A172 (cell line): ENCODE measurements around the gene VPS26C. TPM values are rescaled to one million over a fixed set of nuclear protein-coding genes. Genes with fewer than 3 reads are reported as not detected.
"Not testable (repeated sequence)": the region's sequence is repeated elsewhere in the genome, so short reads cannot be mapped to it uniquely, and the experiment has no call there.

Experiments used
- DNase-seq: peaks from one replicate; pipeline ENCODE4 v3.0.0-alpha.2; 2015; ENCODE audit warnings: low spot score
- total RNA-seq: library from RNA; depleted of rRNA; stranded (reverse); fragments of >200 nt; shearing (Covaris generic); gene quantifications from 2 replicates; pipeline ENCODE4 v1.2.3, GENCODE V29; 2014; rRNA removed

VPS26C gene
- total RNA-seq, result 68.1 and 93.2 TPM in 2 replicates

- peak; percentile 99 for DNase-seq
Observed at GRCh38 chr21:37267269-37268185, at the start of gene VPS26C. Gene VPS26C (minus strand): TSS chr21:37267334. CDS start chr21:37267294, 40 bp downstream.

GRCh38 chr21:37316072-37316471, 48.9 kb upstream of the VPS26C start:
- not testable (repeated sequence) for DNase-seq

GRCh38 chr21:37300114-37300751, 33.1 kb upstream of the VPS26C start:
- no peak for DNase-seq

GRCh38 chr21:37297364-37297763, 30.2 kb upstream of the VPS26C start:
- DNase-seq, result no peak

GRCh38 chr21:37294679-37295078, 27.5 kb upstream of the VPS26C start:
- DNase-seq, result no peak

GRCh38 chr21:37292941-37293340, 25.8 kb upstream of the VPS26C start:
- no peak for DNase-seq

GRCh38 chr21:37292041-37292440, 24.9 kb upstream of the VPS26C start:
- no peak for DNase-seq

GRCh38 chr21:37283191-37283710, 16.1 kb upstream of the VPS26C start:
- not testable (repeated sequence) for DNase-seq

- not testable (repeated sequence) for DNase-seq
Observed at GRCh38 chr21:37282602-37283001, 15.5 kb upstream of the VPS26C start.

GRCh38 chr21:37281993-37282392, 14.9 kb upstream of the VPS26C start:
- DNase-seq, result peak; percentile 33

GRCh38 chr21:37281579-37281978, 14.4 kb upstream of the VPS26C start:
- no peak for DNase-seq

GRCh38 chr21:37279271-37279670, 12.1 kb upstream of the VPS26C start:
- DNase-seq, result not testable (repeated sequence)

- DNase-seq, result no peak
Observed at GRCh38 chr21:37278199-37278598, 11.1 kb upstream of the VPS26C start.

GRCh38 chr21:37276377-37276776, 9.2 kb upstream of the VPS26C start:
- DNase-seq, result no peak

- no peak for DNase-seq
Observed at GRCh38 chr21:37273911-37274690, 7.0 kb upstream of the VPS26C start.

- DNase-seq, result no peak
Observed at GRCh38 chr21:37273440-37273839, 6.3 kb upstream of the VPS26C start.

GRCh38 chr21:37272897-37273296, 5.8 kb upstream of the VPS26C start:
- DNase-seq, result no peak

GRCh38 chr21:37270576-37271365, 3.6 kb upstream of the VPS26C start:
- DNase-seq, result no peak

- DNase-seq, result no peak
Observed at GRCh38 chr21:37269481-37269880, 2.3 kb upstream of the VPS26C start.

GRCh38 chr21:37268186-37268503, 1.0 kb upstream of the VPS26C start:
- DNase-seq, result no peak

GRCh38 chr21:37266515-37267221, 466 bp downstream of the VPS26C start:
- peak; percentile 41 for DNase-seq
